Left lung (tissue), 10 donors: Measurements from ENCODE around the gene CACNA1D. TPM values are rescaled to one million over a fixed set of nuclear protein-coding genes. Genes with fewer than 3 reads are reported as not detected.

Source experiments
- ATAC-seq: fragments of 200-7000 bp; cut with Tn5 transposase; one replicate; pipeline ENCODE4 v1.9.1; 2020; ENCODE audit warnings: moderate library complexity
- DNase-seq, 4 donors: peaks; one replicate each; pipeline ENCODE4 v3.0.0-alpha.2; 2013 to 2020
- H3K27ac ChIP-seq, 2 donors: fragments of 200-600 bp; sonication (generic) in 1 of 2; one replicate each; pipeline versions ENCODE4 v1.5.0 to v1.8.0; 2020 to 2021
- H3K27me3 ChIP-seq, 2 donors: fragments of 200-600 bp; sonication (generic) in 1 of 2; one replicate each; pipeline versions ENCODE4 v1.5.0 to v1.8.0; 2020 to 2021
- H3K36me3 ChIP-seq, 2 donors: fragments of 200-600 bp; sonication (generic) in 1 of 2; one replicate each; pipeline versions ENCODE4 v1.5.0 to v1.8.0; 2020 to 2021
- H3K4me1 ChIP-seq, 2 donors: fragments of 200-600 bp; one replicate each; pipeline ENCODE4 v1.8.0; 2021
- H3K4me3 ChIP-seq, 2 donors: fragments of 200-600 bp; sonication (generic) in 1 of 2; one replicate each; pipeline versions ENCODE4 v1.5.0 to v1.8.0; 2020 to 2021; ENCODE audit warnings: mild to moderate bottlenecking in 1 of 2
- H3K9me3 ChIP-seq, 2 donors: fragments of 200-600 bp; sonication (generic) in 1 of 2; one replicate each; pipeline versions ENCODE4 v1.5.0 to v1.8.0; 2020 to 2021
- intact Hi-C, 2 donors: fragments of 100-400 bp; cut with DNase I; formaldehyde crosslinking; loops; one replicate each; pipeline versions ENCODE4 v1.11.2 to v1.14.2; 2022
- polyA plus RNA-seq, 6 donors: library from polyadenylated mRNA; unstranded; fragments of 120-200 nt; gene quantifications; one replicate each; pipeline ENCODE4 v1.2.1, GENCODE V29; 2013; ENCODE audit not compliant: insufficient read length in 6 of 6
- total RNA-seq, 2 donors: library from RNA; stranded (reverse); fragmentation: NEBNext Ultra II Directional; extraction: Animal tissue kit (Norgen Biotek cat#: 25700); gene quantifications; one replicate each; pipeline ENCODE4 v1.2.1, GENCODE V29; 2021
- TF ChIP-seq, protein P1 (sequence below), 2 donors: fragments of 200-600 bp; sonication (generic) in 1 of 2; IDR thresholded peaks; one replicate each; pipeline versions ENCODE4 v1.5.0 to v1.8.0; 2021; ENCODE audit warnings: antibody characterized with exemption in 2 of 2
- donor health status: DM: no; HTN: yes; CAD: no.
- donor health status: DM: no; HTN: no; CAD: no.

The CACNA1D gene
- total and polyA plus RNA-seq, 8 donors, result 32.6 to 78.2 (median 56.2) TPM

DNA sequence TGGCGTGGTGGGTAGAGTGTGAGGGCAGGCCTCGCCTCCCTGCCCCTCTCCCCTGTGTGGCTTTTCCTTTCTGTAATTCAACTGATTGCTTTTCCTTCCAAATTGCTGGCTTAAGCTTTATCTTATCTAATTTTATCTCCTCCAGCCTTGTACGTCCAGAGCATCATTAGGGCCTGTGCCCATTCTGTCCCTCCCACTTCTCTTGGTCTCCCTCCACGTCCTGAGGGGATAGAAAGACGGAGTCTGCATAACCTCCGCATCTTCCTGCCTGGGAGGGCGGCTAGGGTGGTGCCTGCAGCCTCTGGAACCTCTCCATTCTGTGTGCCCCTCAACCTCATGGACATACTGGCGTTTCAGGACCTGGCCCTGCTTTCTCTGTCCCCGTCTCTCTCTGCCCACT, 39.8 kb downstream of the CACNA1D start:
- ATAC-seq (no peak), DNase-seq (no peak)

DNA sequence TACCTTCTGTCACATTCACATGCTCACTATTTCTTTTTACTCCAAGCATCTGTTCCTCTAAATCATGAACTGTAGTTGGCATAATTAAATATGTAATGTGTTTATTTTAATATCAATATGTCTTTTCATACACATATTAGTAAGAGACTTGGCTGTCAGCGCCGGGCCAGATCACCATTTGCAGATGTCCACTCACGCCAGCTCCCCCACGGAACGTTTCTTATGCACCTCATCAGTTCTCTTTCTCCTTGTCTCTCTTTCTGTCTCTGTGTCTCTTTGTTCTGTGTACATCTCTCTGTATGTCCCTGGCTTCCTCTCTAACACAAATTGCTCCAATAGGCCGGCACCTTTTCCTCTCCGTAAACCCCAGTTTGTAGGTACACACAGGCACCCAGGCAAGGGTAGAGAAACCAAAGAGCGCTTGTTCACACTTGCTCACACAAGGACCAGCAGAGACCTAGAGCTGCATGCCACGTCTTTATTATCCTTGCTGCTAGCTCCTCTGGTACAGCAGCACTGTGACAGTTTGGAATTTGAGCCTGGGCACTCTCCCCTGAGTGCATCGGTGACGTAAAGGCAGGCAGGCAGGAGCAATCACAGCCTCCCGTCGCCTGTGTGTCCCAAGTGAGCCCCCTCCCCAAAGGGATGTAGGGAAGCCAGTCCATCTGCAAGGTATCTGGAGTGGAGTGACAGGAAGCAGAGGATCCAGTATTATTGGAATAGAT, 40.4 kb downstream of the CACNA1D start:
- Histone ChIP-seq H3K27ac (no peak overlapping the region), H3K4me1 (peaks cover 0 to 5% of the 10 kb centered on the region in 2 donors), H3K9me3 (no peaks in the 10 kb centered on the region), H3K4me3 (no peak overlapping the region), H3K27me3 (peaks cover 0 to 10% of the 10 kb centered on the region in 2 donors), H3K36me3 (no peaks in the 10 kb centered on the region)
- TF ChIP-seq, protein P1, sequence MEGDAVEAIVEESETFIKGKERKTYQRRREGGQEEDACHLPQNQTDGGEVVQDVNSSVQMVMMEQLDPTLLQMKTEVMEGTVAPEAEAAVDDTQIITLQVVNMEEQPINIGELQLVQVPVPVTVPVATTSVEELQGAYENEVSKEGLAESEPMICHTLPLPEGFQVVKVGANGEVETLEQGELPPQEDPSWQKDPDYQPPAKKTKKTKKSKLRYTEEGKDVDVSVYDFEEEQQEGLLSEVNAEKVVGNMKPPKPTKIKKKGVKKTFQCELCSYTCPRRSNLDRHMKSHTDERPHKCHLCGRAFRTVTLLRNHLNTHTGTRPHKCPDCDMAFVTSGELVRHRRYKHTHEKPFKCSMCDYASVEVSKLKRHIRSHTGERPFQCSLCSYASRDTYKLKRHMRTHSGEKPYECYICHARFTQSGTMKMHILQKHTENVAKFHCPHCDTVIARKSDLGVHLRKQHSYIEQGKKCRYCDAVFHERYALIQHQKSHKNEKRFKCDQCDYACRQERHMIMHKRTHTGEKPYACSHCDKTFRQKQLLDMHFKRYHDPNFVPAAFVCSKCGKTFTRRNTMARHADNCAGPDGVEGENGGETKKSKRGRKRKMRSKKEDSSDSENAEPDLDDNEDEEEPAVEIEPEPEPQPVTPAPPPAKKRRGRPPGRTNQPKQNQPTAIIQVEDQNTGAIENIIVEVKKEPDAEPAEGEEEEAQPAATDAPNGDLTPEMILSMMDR (IDR thresholded peaks at IDR 0.05), result no peak
- DNase-seq (no peak), ATAC-seq (no peak)
- intact Hi-C loops, result no loop called here

More for the DNA sequence above, 39.8 kb downstream of the CACNA1D start:
- intact Hi-C loops, result no loop called here
- Histone ChIP-seq H3K27ac (no peak overlapping the region), H3K4me1 (peaks cover 0 to 5% of the 10 kb centered on the region in 2 donors), H3K9me3 (no peaks in the 10 kb centered on the region), H3K27me3 (peaks cover 0 to 16% of the 10 kb centered on the region in 2 donors), H3K4me3 (no peak overlapping the region), H3K36me3 (no peaks in the 10 kb centered on the region)
- TF ChIP-seq, protein P1 (IDR thresholded peaks at IDR 0.05), result no peak

DNA sequence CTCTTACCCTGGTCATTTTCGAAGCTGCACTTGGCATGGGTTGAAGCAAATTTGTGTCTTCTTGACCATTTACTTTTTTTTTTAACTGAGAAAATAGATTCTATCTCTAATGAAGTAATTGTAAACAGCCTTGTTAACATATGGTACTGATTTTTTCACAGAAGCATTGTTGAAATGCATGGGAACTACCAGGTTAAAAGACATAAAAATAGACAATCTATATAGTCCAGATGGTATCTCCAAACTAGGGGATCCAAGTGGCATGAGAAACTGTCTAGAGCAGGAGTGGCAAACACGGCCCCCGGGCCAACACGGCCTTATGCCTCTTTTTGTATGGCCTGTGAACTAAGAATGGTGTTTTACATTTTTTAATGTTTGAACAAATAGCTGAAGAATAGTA, 41.9 kb downstream of the CACNA1D start:
- ATAC-seq (no peak), DNase-seq (no peak)
- Histone ChIP-seq H3K4me1 (peaks cover 0 to 5% of the 10 kb centered on the region in 2 donors), H3K27ac (no peak overlapping the region), H3K9me3 (no peaks in the 10 kb centered on the region), H3K4me3 (no peak overlapping the region), H3K36me3 (no peaks in the 10 kb centered on the region), H3K27me3 (no peaks in the 10 kb centered on the region)
- TF ChIP-seq, protein P1 (IDR thresholded peaks at IDR 0.05), result no peak
- intact Hi-C loops, result no loop called here

DNA sequence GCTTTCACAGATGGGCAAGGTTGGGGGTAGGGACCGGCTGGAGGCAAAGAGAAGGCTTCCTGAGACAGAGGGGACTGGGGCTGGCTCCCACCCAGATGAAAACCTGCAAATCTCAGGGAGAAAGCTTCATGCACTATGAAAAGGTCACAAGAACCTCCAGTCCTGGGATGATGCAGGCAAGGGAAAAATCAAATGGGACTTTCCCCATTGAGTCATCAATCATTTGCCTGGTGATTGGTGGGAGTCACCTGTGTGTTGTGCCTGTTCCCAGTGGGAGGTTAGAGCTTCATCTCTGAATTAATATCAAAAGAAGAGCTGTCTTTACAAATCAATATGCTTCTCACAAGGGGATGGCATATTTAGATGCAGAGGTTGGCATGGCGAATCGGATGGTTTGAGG, 49.9 kb downstream of the CACNA1D start:
- Histone ChIP-seq H3K9me3 (no peaks in the 10 kb centered on the region), H3K4me3 (no peak overlapping the region), H3K4me1 (no peaks in the 10 kb centered on the region), H3K27me3 (no peaks in the 10 kb centered on the region), H3K36me3 (no peaks in the 10 kb centered on the region), H3K27ac (no peak overlapping the region)
- intact Hi-C loops, result no loop called here
- DNase-seq (no peak), ATAC-seq (no peak)
- TF ChIP-seq, protein P1 (IDR thresholded peaks at IDR 0.05), result no peak

DNA sequence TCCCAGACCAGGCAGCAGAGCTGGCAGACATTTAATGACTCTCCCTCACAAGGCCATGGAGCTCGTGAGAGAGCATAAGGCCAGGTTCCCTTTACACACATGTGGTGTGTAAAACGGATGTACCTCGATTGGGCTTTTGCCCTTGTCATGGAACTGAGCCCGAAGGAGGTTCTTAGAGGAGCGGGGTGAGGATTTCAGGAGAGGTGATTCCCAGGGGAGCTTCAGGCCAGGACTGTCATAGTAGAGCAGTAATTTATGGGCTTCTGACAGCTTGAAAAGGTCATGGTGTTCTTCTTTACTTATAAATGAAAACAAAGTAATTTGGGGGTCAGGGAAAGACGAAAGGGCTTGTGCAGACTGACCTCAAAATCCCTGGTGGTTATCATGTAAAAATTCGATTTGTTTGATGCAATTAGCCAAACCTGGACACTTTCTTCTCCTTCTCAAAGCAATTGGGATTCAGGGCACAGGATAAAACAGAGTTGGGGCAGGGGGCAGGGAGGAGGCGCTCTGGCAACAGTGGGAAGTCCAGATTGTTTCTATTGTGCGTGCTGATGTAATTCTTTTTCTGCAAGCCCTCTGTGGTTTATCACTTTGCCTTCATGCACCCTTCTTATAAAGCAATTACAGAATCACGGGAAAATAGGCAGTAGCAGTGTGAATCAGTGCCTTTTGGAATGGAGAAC, 51.0 kb downstream of the CACNA1D start:
- intact Hi-C loops, result no loop called here
- Histone ChIP-seq H3K27ac (no peak overlapping the region), H3K9me3 (no peaks in the 10 kb centered on the region), H3K4me3 (no peak overlapping the region), H3K27me3 (no peaks in the 10 kb centered on the region), H3K4me1 (no peaks in the 10 kb centered on the region), H3K36me3 (no peaks in the 10 kb centered on the region)
- TF ChIP-seq, protein P1 (IDR thresholded peaks at IDR 0.05), result no peak
- ATAC-seq, result peak; percentile 48
- no peak for DNase-seq
